PC-9 (cell line): ENCODE results near the gene SLC39A1.

Experiments
- EZH2 ChIP-seq: fragments of 200-600 bp; sonication (generic); IDR thresholded peaks from 2 replicates; pipeline ENCODE4 v1.8.0; 2017; ENCODE audit warnings: antibody characterized with exemption, low read depth
- TF ChIP-seq, protein P1 (sequence below): fragments of 200-600 bp; sonication (generic); conservative IDR thresholded peaks from 2 replicates; pipeline ENCODE4 v1.6.1; 2017; ENCODE audit warnings: mixed run types, antibody characterized with exemption, mild to moderate bottlenecking, moderate library complexity

DNA sequence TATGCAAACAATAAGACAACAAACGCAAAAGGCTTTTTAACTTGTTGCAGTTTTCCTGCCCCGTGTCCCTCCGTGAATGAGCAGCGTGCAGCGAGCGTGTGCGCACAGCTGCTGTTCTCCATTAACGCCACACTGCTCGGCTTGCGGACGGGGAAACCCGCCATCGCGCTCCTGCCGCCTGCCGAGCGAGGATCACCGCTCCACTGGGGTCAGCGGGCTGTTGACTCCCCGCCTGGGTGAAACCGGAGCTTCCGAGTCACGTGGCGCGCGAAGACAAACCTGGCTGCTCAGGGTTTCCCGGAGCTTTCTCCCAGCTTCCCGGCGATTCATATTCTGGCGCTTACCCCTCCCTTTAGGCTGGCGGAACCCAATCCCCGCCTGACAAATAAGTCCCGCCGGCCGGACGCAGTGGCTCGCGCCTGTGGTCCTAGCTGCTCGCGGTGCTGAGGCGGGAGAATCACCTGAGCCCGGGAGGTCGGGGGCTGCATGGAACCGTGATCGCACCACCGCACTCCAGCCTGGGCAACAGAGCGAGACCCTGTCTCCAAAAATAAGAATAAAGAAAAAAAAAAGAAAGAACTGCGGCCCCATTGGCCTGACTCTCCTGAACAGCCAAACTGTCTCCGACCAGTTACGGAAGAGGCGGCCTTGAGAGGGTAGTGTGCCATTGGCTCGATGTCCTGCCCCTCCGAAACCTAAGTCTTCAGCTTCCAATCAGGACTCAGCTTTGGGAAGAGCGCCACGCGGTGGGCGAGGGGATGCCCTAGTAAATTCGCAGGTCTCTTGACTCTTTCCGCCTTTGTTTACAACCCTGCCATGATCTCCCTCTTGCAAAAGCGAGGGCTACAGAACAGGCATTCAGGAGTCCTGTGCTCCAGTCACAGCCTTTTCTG lies 4.0 kb upstream of the SLC39A1 start, which contains the start of gene CREB3L4:
- TF ChIP-seq, protein P1, sequence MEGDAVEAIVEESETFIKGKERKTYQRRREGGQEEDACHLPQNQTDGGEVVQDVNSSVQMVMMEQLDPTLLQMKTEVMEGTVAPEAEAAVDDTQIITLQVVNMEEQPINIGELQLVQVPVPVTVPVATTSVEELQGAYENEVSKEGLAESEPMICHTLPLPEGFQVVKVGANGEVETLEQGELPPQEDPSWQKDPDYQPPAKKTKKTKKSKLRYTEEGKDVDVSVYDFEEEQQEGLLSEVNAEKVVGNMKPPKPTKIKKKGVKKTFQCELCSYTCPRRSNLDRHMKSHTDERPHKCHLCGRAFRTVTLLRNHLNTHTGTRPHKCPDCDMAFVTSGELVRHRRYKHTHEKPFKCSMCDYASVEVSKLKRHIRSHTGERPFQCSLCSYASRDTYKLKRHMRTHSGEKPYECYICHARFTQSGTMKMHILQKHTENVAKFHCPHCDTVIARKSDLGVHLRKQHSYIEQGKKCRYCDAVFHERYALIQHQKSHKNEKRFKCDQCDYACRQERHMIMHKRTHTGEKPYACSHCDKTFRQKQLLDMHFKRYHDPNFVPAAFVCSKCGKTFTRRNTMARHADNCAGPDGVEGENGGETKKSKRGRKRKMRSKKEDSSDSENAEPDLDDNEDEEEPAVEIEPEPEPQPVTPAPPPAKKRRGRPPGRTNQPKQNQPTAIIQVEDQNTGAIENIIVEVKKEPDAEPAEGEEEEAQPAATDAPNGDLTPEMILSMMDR, result peak; percentile 58; the same call in 1 of the 2 replicates
- TF ChIP-seq EZH2, result no peak
